Urinary bladder (tissue), 4 donors: Measurements from ENCODE around the gene ERC2. TPM values are rescaled to one million over a fixed set of nuclear protein-coding genes. Genes with fewer than 3 reads are reported as not detected.

Experiments used
- DNase-seq: peaks from one replicate; pipeline ENCODE4 v3.0.0-alpha.2; 2015; ENCODE audit errors: extremely low spot score
- H3K27ac ChIP-seq: one replicate; pipeline ENCODE4 v1.5.1; 2013; ENCODE audit warnings: low read depth, mild to moderate bottlenecking, moderate library complexity
- H3K36me3 ChIP-seq: one replicate; pipeline ENCODE4 v1.6.1; 2013; ENCODE audit warnings: mild to moderate bottlenecking, moderate library complexity; ENCODE audit not compliant: insufficient read depth
- H3K4me1 ChIP-seq: one replicate; pipeline ENCODE4 v1.6.1; 2013; ENCODE audit warnings: mild to moderate bottlenecking, moderate library complexity; ENCODE audit not compliant: insufficient read depth
- H3K4me3 ChIP-seq: one replicate; pipeline ENCODE4 v1.5.1; 2013; ENCODE audit warnings: low read depth, low read length
- WGBS: extraction: QIAGEN DNeasy Blood & Tissue Kit; methylation state at CpG from one replicate; pipeline ENCODE4 v1.1.7; 2013; 5-methylcytosine and 5-hydroxymethylcytosine counted together
- polyA plus RNA-seq: library from polyadenylated mRNA; stranded (reverse); fragments of 200-250 nt; gene quantifications from one replicate; pipeline ENCODE4 v1.2.3, GENCODE V29; 2013
- total RNA-seq: library from RNA; depleted of rRNA; stranded (reverse); fragments of >200 nt; gene quantifications from one replicate; pipeline ENCODE4 v1.2.3, GENCODE V29; 2014
- donor health status: healthy with polysubstance abuse.
- donor health status: healthy.

Gene ERC2
- total and polyA plus RNA-seq, 2 donors: 0.49 to 3.0 TPM

DNA sequence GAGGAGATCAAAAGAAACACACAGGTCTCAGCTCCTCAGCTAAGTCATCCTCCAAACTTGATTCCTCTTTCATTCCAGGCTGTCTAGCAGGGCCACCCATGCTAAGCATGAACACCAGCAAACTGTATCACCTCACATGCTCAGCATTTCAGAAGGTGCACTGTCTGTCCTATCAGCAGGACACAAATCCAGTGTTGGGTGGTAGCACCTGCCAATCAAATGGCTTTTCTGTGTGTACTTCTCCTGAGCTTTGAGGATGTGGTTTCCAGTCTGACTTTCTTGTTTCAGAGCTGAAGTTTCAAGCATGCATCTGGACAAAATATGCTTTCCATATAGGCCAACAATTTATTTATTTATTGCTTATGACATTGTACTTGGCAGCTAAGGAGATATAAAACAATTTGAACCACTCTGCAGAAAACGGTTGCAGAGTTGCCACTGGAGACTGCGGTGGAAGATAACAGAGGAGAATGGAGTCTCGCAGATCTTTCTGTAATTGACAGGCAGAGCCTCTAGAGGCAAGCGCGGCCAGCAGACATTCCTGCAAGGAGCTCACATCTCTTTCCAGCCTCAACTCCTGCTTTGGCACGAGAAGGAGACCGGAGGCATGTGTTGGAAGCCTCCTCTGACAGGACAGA is 814.0 kb downstream of the ERC2 start:
- no peaks in the 10 kb centered on the region for H3K4me1 ChIP-seq
- no peak for DNase-seq
- 73% methylated on average over 7 of the region's 7 CpGs for WGBS
- no peaks in the 10 kb centered on the region for H3K36me3 ChIP-seq
- no peak overlapping the region for H3K4me3 ChIP-seq
- H3K27ac ChIP-seq: no peak overlapping the region

DNA sequence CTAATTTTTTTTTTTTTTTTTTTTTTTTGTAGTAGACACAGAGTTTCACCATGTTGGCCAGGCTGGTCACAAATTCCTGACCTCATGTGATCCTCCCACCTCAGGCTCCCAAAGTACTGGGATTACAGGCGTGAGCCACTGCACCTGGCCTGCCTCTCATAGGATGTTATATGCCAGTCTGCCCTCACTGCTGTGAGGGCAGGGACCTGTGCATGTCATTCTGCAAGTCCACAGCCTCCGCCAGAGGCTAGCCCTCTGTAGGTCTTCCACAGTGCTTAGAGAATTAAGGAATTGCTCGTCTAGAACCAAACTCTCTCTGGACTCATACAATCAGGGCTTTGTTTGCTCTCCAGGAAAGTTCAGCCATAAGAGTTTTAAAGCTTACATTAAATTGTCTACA is 817.3 kb downstream of the ERC2 start:
- no peak for DNase-seq
- Histone ChIP-seq H3K4me3 (no peak overlapping the region), H3K27ac (no peak overlapping the region), H3K36me3 (no peaks in the 10 kb centered on the region), H3K4me1 (no peaks in the 10 kb centered on the region)
- WGBS: 90% methylated on average over 3 of the region's 3 CpGs

DNA sequence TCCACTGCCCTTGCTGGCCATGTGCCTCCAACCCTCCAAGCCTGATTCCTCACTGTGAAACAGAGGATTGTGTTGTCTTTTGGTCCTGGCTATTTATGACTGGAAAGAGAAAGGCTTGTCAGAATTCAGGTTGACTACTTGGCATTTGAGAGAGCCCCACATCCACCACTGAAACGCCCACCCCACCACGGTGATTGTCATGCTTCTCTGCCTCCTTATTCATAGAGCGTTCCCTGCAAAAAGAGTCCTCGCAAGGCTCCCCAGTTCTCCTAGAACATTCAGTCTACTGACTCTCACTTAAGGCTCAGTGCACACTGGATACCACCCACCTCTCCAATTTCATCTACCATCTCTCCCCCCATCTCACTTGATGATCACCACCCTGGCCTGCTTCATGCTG is 818.3 kb downstream of the ERC2 start:
- no peak for DNase-seq
- WGBS: 88% methylated on average over 4 of the region's 4 CpGs
- no peaks in the 10 kb centered on the region for H3K36me3 ChIP-seq
- H3K27ac ChIP-seq: no peak overlapping the region
- no peaks in the 10 kb centered on the region for H3K4me1 ChIP-seq
- H3K4me3 ChIP-seq: no peak overlapping the region

DNA sequence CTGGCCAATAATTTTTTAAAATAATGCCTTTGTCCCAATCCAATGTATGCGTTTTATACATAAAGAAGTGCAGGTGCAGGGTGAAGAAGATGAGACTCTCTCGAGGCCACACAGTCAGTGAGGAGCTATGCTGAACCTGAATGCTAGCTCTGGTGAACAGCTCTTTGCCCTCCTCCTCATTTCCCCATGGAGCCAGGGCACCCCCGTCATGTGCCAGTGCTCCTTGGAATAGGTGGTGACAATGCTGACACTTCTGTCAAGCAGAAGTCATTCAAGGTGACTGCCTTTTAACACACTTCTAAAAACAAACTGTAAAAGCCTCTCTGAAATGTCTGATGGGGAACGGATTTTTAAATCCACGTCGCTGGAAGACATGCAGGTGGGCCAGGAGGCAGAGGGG is 818.7 kb downstream of the ERC2 start:
- WGBS: 72% methylated on average over 6 of the region's 6 CpGs
- Histone ChIP-seq H3K4me3 (no peak overlapping the region), H3K4me1 (no peaks in the 10 kb centered on the region), H3K36me3 (no peaks in the 10 kb centered on the region), H3K27ac (no peak overlapping the region)
- no peak for DNase-seq

DNA sequence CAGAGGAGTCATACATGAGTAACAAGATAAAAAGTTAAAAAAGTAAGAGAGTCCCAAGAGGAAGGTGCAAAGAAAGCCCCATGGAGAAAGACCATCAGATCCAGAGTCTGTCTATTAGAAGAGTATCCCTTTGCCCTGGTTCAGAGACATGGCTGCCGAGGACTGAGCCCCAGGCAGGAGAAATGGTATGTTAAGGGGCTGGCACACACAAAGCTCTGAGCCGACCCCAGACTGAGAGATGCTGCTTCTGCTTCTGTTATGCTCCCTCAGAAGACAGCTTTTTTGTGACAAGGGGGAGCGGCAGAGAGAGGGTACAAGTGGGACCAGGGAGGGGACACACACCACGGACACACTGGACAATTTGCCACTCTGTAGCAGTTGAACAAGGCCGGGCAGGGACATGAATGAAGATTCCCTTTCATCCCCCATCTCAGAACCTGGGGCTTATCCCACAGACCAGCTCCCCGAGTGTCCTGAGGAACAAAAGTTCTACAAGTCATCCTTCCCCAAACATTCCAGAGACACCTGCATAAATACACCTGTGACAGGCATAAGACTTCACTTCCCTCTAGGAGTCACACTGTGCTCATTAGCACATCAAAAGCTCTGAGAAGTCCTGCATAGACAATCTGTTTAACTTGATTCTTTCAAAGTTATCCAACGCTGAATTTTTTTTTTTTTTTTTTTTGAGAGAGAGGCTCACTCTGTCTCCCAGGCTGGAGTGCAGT is 819.5 kb downstream of the ERC2 start:
- H3K4me3 ChIP-seq: no peak overlapping the region
- DNase-seq: no peak
- WGBS: 76% methylated on average over 7 of the region's 7 CpGs
- H3K27ac ChIP-seq: no peak overlapping the region
- H3K36me3 ChIP-seq: no peaks in the 10 kb centered on the region
- H3K4me1 ChIP-seq: no peaks in the 10 kb centered on the region

DNA sequence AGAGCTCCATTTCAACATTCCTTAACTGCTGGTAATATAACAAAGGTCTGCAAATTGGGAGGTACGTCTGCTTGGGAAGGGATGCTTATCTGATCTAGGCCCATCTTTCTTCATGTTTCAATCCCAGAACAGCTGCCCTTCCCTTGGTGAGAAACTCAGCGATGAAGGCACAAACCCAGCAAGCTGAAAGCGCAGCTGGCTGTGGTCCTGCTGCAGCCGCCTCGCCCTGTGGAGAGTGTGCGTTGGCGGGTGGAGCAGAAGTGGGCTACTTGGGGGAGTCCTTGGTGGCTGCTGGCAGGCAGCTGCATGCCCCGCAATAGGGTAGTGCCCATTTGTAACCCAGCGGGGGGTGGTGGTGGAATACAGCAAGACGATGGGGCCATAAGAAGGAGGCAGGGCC is 820.6 kb downstream of the ERC2 start:
- H3K4me3 ChIP-seq: no peak overlapping the region
- 36% methylated on average over 10 of the region's 10 CpGs for WGBS
- H3K27ac ChIP-seq: no peak overlapping the region
- no peaks in the 10 kb centered on the region for H3K4me1 ChIP-seq
- DNase-seq: no peak
- no peaks in the 10 kb centered on the region for H3K36me3 ChIP-seq

DNA sequence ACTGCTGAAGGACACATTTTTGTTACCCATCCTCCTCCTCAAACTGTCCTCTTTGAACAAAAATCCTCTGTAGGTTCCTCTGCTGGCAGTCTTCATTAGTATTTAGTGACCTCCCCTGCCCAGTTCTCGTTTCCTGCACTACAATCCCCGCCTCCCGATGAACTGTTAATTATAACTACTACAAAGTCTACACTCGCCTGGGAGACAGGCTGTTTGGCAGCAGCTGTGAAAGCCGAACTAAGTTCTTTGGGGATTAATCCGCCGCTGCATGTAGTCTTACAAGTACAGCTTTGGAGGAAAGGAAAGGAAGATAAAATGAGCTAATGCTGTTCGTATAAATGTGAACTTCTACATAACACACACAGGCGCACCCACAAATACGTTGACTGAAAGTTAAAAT is 821.2 kb downstream of the ERC2 start:
- no peak for DNase-seq
- no peaks in the 10 kb centered on the region for H3K4me1 ChIP-seq
- no peaks in the 10 kb centered on the region for H3K36me3 ChIP-seq
- WGBS: 23% methylated on average over 10 of the region's 10 CpGs
- H3K27ac ChIP-seq: no peak overlapping the region
- H3K4me3 ChIP-seq: no peak overlapping the region

DNA sequence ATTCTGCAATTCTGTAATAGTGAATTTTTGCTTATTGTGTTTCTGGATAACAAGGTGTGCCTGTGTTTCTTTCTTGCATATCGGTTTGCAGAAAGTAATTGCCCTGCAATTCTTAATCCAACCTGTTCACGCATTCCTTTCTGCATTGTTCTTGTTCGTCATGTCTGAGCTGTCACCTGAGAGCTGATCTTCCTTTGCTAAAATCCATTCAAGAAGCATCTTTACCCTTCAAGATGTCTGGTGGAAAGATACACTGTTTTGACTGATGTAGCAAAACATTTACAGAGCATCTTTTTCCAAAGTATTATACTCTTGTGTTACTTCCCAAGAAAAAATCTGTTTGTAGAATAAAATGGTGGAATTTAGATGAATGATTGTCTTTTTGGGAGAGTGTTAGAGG is 822.1 kb downstream of the ERC2 start:
- DNase-seq: no peak
- H3K4me1 ChIP-seq: no peaks in the 10 kb centered on the region
- no peak overlapping the region for H3K27ac ChIP-seq
- no peaks in the 10 kb centered on the region for H3K36me3 ChIP-seq
- 94% methylated on average over 3 of the region's 3 CpGs for WGBS
- no peak overlapping the region for H3K4me3 ChIP-seq

DNA sequence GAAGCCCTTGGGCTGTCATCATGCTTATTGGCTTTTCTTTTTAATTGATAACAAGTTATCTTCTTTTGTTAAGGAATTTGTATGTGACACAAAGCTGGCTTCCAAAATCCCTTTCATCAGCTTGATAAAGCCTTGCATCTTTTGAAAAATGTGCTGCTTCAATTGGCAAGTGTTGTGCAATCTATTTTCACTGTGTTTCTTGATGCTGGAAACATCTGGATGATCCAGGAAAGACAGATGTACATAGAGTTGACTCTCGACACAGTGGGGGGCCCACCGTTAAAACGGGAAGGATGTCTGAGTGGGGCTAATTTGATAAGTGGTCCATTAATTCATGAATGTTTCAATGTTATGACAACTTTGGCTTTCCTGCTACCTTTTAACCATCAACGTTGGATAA is 822.8 kb downstream of the ERC2 start:
- H3K27ac ChIP-seq: no peak overlapping the region
- DNase-seq: no peak
- H3K36me3 ChIP-seq: no peaks in the 10 kb centered on the region
- H3K4me1 ChIP-seq: no peaks in the 10 kb centered on the region
- 41% methylated on average over 4 of the region's 4 CpGs for WGBS
- H3K4me3 ChIP-seq: no peak overlapping the region

DNA sequence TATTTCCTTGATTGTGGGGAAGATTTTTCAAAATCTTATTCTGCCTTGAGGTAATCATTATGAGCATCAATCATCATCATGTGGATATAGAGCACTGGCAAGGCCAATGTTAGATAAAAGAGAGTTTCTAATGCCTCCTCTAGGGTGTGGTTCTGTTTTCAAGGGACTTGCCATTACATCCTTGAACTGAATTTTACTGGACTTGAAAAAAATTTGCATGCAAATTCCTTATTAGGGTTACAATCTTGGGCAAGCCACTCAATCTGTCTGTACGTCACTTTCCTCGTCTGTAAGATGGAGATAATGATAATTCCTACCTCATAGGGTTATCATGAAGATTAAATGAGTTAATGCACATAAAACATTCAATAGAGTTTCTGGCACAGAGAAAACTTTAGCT is 825.0 kb downstream of the ERC2 start:
- Histone ChIP-seq H3K4me3 (no peak overlapping the region), H3K4me1 (no peaks in the 10 kb centered on the region), H3K27ac (no peak overlapping the region), H3K36me3 (no peaks in the 10 kb centered on the region)
- 73% methylated on average over 2 of the region's 2 CpGs for WGBS
- no peak for DNase-seq

DNA sequence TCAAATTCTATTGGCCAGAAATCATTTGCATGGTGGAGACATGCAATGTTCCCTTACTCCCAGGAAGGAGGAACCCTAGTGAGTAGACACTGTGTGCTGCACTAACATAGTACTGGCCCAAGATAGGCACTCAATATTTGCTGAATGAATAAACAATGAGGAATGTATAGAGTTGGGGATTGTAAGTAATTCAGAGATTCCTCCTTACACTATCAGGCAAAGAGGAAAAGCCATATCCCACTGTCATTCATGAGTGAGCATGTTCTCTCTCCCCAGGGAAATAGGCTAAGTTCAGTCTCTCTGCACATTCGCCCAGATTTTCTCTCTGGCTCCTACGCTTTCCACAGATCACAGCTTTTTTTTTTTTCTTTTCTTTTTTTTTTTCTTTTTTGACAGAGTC is 826.3 kb downstream of the ERC2 start:
- 90% methylated on average over 2 of the region's 2 CpGs for WGBS
- no peak for DNase-seq
- Histone ChIP-seq H3K4me3 (no peak overlapping the region), H3K27ac (no peak overlapping the region), H3K36me3 (no peaks in the 10 kb centered on the region), H3K4me1 (no peaks in the 10 kb centered on the region)

DNA sequence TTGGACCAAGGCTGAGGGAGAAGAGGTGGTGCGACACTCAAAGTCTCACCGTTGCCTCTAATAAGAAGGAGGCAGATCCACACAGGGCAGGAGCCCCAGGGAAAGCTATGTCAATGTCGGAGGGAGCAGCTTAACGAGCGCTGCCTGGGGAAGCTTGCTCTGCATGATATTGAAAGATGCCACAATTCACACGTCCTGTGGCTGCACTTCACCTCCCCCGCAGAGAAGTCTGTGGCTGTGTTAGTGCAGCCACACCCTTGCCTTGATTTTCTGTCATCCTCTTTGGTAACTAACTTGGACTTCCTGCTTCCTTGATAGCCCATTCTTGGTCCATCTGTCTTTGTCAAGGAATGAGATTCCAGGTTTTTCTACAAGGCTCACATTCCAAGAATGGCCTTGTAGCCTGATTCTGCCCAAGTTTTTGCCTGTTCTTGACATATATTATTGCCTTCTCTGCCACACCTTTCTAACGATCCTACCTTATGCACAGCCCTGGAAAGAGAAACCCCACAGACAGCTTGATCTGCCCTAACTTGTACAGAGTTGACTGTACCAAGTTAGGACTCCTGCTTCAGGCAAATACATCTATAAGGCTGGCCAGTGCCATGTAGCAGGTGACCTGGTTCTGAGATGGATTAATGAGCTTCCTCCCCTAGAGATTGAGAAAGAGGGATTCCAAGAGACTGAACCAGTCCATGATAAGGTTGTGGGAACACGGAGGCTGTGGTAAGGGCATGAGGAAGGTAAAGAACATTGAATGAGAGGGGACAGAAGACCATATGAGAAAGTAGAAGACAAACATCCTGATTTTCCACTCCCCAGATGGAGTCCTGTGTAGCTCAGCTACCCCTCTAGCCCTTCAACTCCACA is 828.1 kb downstream of the ERC2 start:
- H3K36me3 ChIP-seq: no peaks in the 10 kb centered on the region
- WGBS: 62% methylated on average over 9 of the region's 9 CpGs

DNA sequence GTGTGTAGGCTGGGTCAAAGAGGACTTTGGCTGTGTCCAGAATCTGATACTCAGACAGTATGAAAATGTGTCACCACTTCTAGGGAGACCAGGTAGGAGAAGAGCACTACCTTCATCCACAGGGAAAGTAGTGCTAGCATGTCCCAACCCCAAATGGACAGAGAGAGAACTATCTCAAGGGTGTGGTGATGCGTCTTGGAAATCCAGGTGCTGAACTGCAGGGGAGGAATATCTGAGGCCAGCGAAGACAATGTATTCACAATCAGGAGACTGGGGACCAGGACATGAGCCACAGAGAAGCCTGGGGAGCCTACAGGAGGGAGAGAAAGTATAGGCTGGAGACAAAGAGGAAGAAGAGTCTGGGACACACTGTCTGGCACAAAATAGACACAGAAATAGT is 829.1 kb downstream of the ERC2 start:
- 95% methylated on average over 2 of the region's 2 CpGs for WGBS
- H3K4me1 ChIP-seq: no peaks in the 10 kb centered on the region
- no peak overlapping the region for H3K27ac ChIP-seq
- no peaks in the 10 kb centered on the region for H3K36me3 ChIP-seq
- no peak for DNase-seq
- H3K4me3 ChIP-seq: no peak overlapping the region

More for the DNA sequence above, 828.1 kb downstream of the ERC2 start:
- H3K27ac ChIP-seq: no peak overlapping the region
- no peaks in the 10 kb centered on the region for H3K4me1 ChIP-seq
- DNase-seq: no peak
- H3K4me3 ChIP-seq: no peak overlapping the region
